Measurements from ENCODE around the gene ERG.

ERG gene

DNA sequence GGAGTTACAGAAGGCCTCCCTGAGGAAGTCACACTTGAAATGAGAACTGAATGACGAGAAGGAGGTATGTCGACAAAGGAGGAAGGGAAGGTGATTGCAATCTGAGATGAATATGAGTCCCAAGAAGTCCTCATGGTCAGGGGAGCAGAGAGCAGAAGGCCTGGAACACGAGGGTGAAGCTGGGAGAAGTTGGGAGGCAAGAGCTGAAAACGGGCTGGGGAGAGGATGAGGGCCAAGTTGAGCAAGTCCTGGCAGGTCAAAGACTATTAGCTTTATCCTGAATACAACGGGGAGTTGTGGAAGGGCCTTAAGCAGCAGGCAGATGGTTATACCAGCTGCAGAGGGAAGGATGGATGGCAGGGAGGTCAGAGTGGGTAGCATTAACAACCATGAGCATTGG lies 152.0 kb downstream of the ERG start:
- Histone ChIP-seq H3K36me3 (ENCODE audit: control insufficient read depth, insufficient read depth, low read length) (no peaks in the 10 kb centered on the region), H3K79me2 (no peaks in the 10 kb centered on the region), H3K9me3 (ENCODE audit: control insufficient read depth, low read length) (no peaks in the 10 kb centered on the region), H3K27me3 (ENCODE audit: control insufficient read depth, insufficient read depth, low read length) (peaks cover 8% of the 10 kb centered on the region), H3K9ac (no peak overlapping the region), H3K4me1 (peaks cover 9% of the 10 kb centered on the region), H3K27ac (no peak overlapping the region), H2AFZ (no peak overlapping the region), H3K4me3 (ENCODE audit: low read depth, low read length) (no peak overlapping the region), H3K4me2 (ENCODE audit: low read length) (no peak overlapping the region)
- TF ChIP-seq, protein P1, sequence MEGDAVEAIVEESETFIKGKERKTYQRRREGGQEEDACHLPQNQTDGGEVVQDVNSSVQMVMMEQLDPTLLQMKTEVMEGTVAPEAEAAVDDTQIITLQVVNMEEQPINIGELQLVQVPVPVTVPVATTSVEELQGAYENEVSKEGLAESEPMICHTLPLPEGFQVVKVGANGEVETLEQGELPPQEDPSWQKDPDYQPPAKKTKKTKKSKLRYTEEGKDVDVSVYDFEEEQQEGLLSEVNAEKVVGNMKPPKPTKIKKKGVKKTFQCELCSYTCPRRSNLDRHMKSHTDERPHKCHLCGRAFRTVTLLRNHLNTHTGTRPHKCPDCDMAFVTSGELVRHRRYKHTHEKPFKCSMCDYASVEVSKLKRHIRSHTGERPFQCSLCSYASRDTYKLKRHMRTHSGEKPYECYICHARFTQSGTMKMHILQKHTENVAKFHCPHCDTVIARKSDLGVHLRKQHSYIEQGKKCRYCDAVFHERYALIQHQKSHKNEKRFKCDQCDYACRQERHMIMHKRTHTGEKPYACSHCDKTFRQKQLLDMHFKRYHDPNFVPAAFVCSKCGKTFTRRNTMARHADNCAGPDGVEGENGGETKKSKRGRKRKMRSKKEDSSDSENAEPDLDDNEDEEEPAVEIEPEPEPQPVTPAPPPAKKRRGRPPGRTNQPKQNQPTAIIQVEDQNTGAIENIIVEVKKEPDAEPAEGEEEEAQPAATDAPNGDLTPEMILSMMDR (IDR thresholded peaks at IDR 0.05), result no peak

GRCh38 chr21:38343691-38344090 lies 154.6 kb downstream of the ERG start:
- Histone ChIP-seq H3K36me3 (ENCODE audit: control insufficient read depth, insufficient read depth, low read length) (no peaks in the 10 kb centered on the region), H3K9ac (no peak overlapping the region), H2AFZ (no peak overlapping the region), H3K27me3 (ENCODE audit: control insufficient read depth, insufficient read depth, low read length) (no peaks in the 10 kb centered on the region), H3K4me1 (peaks cover 9% of the 10 kb centered on the region), H3K79me2 (no peaks in the 10 kb centered on the region), H3K4me3 (ENCODE audit: low read depth, low read length) (no peak overlapping the region), H3K27ac (no peak overlapping the region), H3K9me3 (ENCODE audit: control insufficient read depth, low read length) (no peaks in the 10 kb centered on the region), H3K4me2 (ENCODE audit: low read length) (peak overlapping the region; percentile 23)
- TF ChIP-seq, protein P1 (IDR thresholded peaks at IDR 0.05), result no peak

- no peak overlapping the region for H2AFZ ChIP-seq
- TF ChIP-seq, protein P1 (IDR thresholded peaks at IDR 0.05), result no peak
- H3K4me1 ChIP-seq, result peaks cover 9% of the 10 kb centered on the region
- H3K4me2 ChIP-seq (ENCODE audit: low read length), result no peak overlapping the region
- H3K27ac ChIP-seq, result no peak overlapping the region
- H3K9me3 ChIP-seq (ENCODE audit: control insufficient read depth, low read length), result no peaks in the 10 kb centered on the region
- no peaks in the 10 kb centered on the region for H3K36me3 ChIP-seq (ENCODE audit: control insufficient read depth, insufficient read depth, low read length)
- H3K9ac ChIP-seq, result no peak overlapping the region
- no peak overlapping the region for H3K4me3 ChIP-seq (ENCODE audit: low read depth, low read length)
- H3K79me2 ChIP-seq, result no peaks in the 10 kb centered on the region
- H3K27me3 ChIP-seq (ENCODE audit: control insufficient read depth, insufficient read depth, low read length), result no peaks in the 10 kb centered on the region
These were observed 155.5 kb downstream of the ERG start for GRCh38 chr21:38342739-38343138.

GRCh38 chr21:38341546-38342012 lies 156.7 kb downstream of the ERG start:
- no peaks in the 10 kb centered on the region for H3K36me3 ChIP-seq (ENCODE audit: control insufficient read depth, insufficient read depth, low read length)
- H3K4me2 ChIP-seq (ENCODE audit: low read length), result no peak overlapping the region
- TF ChIP-seq, protein P1 (IDR thresholded peaks at IDR 0.05), result no peak
- no peak overlapping the region for H2AFZ ChIP-seq
- no peaks in the 10 kb centered on the region for H3K9me3 ChIP-seq (ENCODE audit: control insufficient read depth, low read length)
- H3K9ac ChIP-seq, result no peak overlapping the region
- H3K79me2 ChIP-seq, result no peaks in the 10 kb centered on the region
- no peak overlapping the region for H3K4me3 ChIP-seq (ENCODE audit: low read depth, low read length)
- H3K27ac ChIP-seq, result no peak overlapping the region
- H3K4me1 ChIP-seq, result peaks cover 9% of the 10 kb centered on the region
- no peaks in the 10 kb centered on the region for H3K27me3 ChIP-seq (ENCODE audit: control insufficient read depth, insufficient read depth, low read length)

DNA sequence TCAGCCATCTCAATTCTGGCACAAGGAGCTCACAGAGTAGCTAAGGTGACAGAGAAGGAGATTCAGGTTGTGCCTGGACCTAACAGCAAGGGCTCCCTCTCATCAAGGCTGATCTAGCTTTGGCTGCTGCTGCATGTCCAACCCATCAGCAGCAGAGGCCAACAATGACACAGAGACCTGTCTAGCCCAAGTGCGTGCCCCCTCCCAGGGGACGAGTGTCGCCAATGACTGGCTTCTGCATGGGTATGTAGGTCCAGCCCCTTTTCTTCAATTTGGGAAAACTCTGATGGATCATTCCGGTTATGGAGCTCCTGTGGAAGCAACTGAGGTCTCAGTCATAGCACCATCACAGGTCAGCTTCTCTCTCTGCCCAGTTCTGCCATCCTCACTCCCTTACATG lies 158.1 kb downstream of the ERG start:
- H3K9ac ChIP-seq, result no peak overlapping the region
- no peak overlapping the region for H3K4me3 ChIP-seq (ENCODE audit: low read depth, low read length)
- H3K27ac ChIP-seq, result no peak overlapping the region
- no peak overlapping the region for H2AFZ ChIP-seq
- H3K27me3 ChIP-seq (ENCODE audit: control insufficient read depth, insufficient read depth, low read length), result no peaks in the 10 kb centered on the region
- TF ChIP-seq, protein P1 (IDR thresholded peaks at IDR 0.05), result no peak
- H3K36me3 ChIP-seq (ENCODE audit: control insufficient read depth, insufficient read depth, low read length), result no peaks in the 10 kb centered on the region
- H3K79me2 ChIP-seq, result no peaks in the 10 kb centered on the region
- no peaks in the 10 kb centered on the region for H3K9me3 ChIP-seq (ENCODE audit: control insufficient read depth, low read length)
- H3K4me1 ChIP-seq, result peaks cover 9% of the 10 kb centered on the region
- H3K4me2 ChIP-seq (ENCODE audit: low read length), result no peak overlapping the region

Data from parathyroid adenoma (tissue), 2 donors.